Neural cell (in vitro differentiated cells): ENCODE data around the gene DNAJB11.

Experiments used
- CTCF ChIP-seq: fragments of 450-650 bp; IDR thresholded peaks from 2 replicates; pipeline ENCODE4 v1.5.1; 2014; ENCODE audit warnings: antibody characterized with exemption, mild to moderate bottlenecking, moderate library complexity; ENCODE audit not compliant: poor library complexity, severe bottlenecking
- EP300 ChIP-seq: fragments of 450-650 bp; conservative IDR thresholded peaks from 2 replicates; pipeline ENCODE4 v1.6.1; 2014; ENCODE audit warnings: antibody characterized with exemption, mild to moderate bottlenecking, moderate library complexity; ENCODE audit not compliant: poor library complexity, severe bottlenecking
- RAD21 ChIP-seq: fragments of 450-650 bp; conservative IDR thresholded peaks from 2 replicates; pipeline ENCODE4 v1.6.1; 2014; ENCODE audit warnings: antibody characterized with exemption, mild to moderate bottlenecking, moderate library complexity
- REST ChIP-seq: IDR thresholded peaks from 2 replicates; pipeline ENCODE4 v1.6.1; 2012; ENCODE audit warnings: borderline replicate concordance
- TAF1 ChIP-seq: IDR thresholded peaks from 2 replicates; pipeline ENCODE4 v1.6.1; 2012; ENCODE audit warnings: low read depth

GRCh38 chr3:186532598-186533072, 37.9 kb upstream of the DNAJB11 start:
- no peak for TF ChIP-seq CTCF
- TF ChIP-seq REST: no peak
- no peak for TF ChIP-seq EP300
- no peak for TF ChIP-seq RAD21
- no peak for TF ChIP-seq TAF1
